Measurements from ENCODE around the gene TNFSF9.

DNA sequence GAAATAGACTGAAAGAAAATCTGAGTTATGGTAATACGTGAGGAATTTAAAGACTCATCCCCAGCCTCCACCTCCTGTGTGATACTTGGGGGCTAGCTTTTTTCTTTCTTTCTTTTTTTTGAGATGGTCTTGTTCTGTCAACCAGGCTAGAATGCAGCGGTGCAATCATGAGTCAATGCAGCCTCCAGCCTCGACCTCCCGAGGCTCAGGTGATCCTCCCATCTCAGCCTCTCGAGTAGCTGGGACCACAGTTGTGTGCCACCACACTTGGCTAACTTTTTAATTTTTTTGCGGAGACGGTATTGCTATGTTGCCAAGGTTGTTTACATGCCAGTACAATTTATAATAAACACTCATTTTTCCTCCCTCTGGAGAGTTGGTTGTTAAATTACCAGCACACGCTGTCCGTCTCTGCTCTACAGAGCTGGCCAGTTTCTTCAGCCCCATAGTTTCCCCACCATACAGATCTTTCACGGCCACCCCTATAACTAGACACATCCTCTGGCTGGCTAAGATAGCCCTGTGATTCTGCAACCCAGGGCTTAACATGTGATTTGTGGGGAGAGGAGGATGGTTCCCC lies 4.8 kb downstream of the TNFSF9 start:
- TF ChIP-seq, protein P1, sequence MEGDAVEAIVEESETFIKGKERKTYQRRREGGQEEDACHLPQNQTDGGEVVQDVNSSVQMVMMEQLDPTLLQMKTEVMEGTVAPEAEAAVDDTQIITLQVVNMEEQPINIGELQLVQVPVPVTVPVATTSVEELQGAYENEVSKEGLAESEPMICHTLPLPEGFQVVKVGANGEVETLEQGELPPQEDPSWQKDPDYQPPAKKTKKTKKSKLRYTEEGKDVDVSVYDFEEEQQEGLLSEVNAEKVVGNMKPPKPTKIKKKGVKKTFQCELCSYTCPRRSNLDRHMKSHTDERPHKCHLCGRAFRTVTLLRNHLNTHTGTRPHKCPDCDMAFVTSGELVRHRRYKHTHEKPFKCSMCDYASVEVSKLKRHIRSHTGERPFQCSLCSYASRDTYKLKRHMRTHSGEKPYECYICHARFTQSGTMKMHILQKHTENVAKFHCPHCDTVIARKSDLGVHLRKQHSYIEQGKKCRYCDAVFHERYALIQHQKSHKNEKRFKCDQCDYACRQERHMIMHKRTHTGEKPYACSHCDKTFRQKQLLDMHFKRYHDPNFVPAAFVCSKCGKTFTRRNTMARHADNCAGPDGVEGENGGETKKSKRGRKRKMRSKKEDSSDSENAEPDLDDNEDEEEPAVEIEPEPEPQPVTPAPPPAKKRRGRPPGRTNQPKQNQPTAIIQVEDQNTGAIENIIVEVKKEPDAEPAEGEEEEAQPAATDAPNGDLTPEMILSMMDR (IDR thresholded peaks at IDR 0.05) = no peak
- TF ChIP-seq EP300 (IDR thresholded peaks at IDR 0.05) = no peak
- no peak for TF ChIP-seq POLR2AphosphoS5 (IDR thresholded peaks at IDR 0.05)
- no peak for TF ChIP-seq POLR2A (IDR thresholded peaks at IDR 0.05; ENCODE audit: low read depth)

Measured in esophagus muscularis mucosa (tissue), 4 donors.